HG02938 (cell line): ENCODE results near the gene SMYD2.

Experiments
- ATAC-seq: cut with Tn5 transposase; IDR thresholded peaks from one replicate; pipeline ENCODE4 v1.9.1; 2021; ENCODE audit warnings: mild to moderate bottlenecking, moderate library complexity; ENCODE audit not compliant: unreplicated experiment

Gene SMYD2, protein sequence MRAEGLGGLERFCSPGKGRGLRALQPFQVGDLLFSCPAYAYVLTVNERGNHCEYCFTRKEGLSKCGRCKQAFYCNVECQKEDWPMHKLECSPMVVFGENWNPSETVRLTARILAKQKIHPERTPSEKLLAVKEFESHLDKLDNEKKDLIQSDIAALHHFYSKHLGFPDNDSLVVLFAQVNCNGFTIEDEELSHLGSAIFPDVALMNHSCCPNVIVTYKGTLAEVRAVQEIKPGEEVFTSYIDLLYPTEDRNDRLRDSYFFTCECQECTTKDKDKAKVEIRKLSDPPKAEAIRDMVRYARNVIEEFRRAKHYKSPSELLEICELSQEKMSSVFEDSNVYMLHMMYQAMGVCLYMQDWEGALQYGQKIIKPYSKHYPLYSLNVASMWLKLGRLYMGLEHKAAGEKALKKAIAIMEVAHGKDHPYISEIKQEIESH

DNA sequence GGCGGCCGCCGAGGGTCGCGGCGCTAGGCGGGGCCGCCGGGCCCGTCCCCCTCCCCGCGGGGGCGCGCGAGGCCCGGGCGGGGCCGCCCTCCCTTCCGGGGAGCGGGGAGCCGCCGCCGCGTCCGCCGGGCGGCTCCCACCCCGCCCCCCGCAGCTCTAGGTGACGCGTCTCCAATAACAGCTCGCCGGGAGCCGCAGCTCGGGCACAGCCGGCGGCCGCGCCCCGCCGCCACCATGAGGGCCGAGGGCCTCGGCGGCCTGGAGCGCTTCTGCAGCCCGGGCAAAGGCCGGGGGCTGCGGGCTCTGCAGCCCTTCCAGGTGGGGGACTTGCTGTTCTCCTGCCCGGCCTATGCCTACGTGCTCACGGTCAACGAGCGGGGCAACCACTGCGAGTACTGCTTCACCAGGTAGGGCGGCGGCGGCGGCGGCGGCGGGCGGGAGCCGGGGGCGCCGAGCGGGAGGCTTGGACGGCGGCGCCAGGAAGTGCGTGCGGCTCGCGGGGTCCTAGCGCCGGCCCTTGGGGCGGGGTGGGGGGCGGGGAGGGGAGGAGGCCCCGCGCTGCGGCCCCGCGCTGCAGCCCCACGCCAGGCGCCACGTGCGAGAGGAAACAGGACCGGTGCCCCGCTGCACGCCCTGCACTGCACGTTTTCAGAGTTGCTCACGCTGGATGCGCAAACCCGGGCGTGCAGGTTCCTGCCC lies at the start of gene SMYD2:
SMYD2 (plus strand) TSS at position 139 of the 699 bp plus-strand sequence; CDS start at position 235, 96 bp downstream.
- ATAC-seq: peak; percentile 68

- no peak for ATAC-seq
Observed at GRCh38 chr1:214233856-214234634, 46.9 kb upstream of the SMYD2 start.

DNA sequence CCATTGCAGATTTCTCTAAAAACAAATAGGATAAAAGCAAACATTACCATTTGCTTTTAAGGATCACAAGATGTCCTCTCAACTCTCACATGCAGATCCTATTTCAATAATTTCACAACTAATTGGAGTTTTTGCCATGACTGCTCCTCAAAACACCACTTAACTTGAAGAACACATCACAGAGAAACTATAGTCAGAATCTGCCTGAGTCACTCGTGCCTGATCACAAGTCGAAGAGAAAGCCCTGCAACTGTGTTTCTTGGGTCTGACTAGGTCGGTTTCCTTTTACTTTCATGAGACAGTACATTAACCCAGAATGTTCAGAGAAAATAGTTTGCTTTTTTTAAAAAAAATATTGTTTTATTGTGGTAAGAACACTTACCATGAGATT lies 46.3 kb upstream of the SMYD2 start:
- no peak for ATAC-seq

DNA sequence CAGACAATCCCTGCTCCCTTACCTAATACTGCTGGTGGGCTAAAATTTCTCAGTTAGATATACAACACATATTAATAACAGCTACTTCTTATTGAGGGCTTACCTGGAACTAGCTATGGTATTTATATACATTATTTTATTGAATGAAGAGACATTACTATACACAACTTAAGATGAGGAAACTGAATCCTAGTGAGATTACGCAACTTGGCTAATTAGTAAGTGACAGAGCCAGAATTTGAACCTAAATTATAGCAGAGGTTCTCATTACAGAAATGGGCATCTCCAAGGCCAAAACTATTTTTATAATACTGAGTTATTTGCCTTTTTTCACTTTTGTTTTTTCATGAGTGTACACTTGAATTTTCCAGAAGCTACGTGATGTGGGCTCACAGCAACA lies 44.5 kb upstream of the SMYD2 start:
- ATAC-seq: no peak

DNA sequence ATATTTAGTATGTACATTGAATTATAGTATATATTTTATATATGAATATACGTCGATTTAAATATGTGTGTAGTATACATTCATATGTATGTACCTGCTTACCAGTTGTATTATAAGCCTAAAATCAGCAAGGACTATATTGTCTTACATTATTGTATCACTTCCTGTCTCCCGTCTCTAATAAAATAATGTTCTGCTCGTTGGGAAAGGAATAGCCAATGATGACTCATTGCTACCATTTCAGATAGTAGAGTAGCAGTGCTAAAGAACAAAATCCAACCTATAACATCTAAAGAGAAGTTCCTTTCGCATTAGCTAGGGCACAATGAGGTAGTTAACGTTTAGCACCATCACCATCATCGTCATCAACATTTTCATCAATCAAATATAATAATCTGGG lies 39.9 kb upstream of the SMYD2 start:
- ATAC-seq: no peak

GRCh38 chr1:214244252-214244651 lies 36.7 kb upstream of the SMYD2 start:
- ATAC-seq: no peak

- no peak for ATAC-seq
Observed at GRCh38 chr1:214244841-214245240, 36.1 kb upstream of the SMYD2 start.

- ATAC-seq: no peak
Observed at GRCh38 chr1:214247501-214248041, 33.4 kb upstream of the SMYD2 start.

GRCh38 chr1:214248311-214249085 lies 32.5 kb upstream of the SMYD2 start:
- ATAC-seq: no peak

DNA sequence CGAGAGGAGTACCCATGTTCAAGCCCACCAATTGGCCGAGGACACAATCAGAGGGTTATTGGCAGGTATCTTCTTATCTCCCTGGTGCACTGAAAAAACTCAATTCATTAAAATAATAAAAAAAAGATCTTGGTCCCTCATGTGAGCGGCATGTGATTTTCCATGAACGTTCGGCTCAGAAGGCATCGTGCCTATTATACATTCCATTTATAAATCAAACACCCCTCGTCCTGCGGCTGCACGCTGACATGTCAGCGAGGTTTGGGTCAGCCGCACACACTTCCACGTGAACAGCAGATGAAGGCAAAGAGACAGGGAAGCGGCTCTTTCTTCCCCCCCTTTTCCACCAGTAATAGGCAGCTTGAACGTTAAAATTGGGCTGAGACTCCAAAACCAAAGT lies 31.3 kb upstream of the SMYD2 start:
- no peak for ATAC-seq

GRCh38 chr1:214251354-214251753 lies 29.6 kb upstream of the SMYD2 start:
- no peak for ATAC-seq

GRCh38 chr1:214255509-214255908 lies 25.4 kb upstream of the SMYD2 start:
- ATAC-seq: no peak

- ATAC-seq: no peak
Observed at GRCh38 chr1:214259353-214259977, 21.5 kb upstream of the SMYD2 start.

DNA sequence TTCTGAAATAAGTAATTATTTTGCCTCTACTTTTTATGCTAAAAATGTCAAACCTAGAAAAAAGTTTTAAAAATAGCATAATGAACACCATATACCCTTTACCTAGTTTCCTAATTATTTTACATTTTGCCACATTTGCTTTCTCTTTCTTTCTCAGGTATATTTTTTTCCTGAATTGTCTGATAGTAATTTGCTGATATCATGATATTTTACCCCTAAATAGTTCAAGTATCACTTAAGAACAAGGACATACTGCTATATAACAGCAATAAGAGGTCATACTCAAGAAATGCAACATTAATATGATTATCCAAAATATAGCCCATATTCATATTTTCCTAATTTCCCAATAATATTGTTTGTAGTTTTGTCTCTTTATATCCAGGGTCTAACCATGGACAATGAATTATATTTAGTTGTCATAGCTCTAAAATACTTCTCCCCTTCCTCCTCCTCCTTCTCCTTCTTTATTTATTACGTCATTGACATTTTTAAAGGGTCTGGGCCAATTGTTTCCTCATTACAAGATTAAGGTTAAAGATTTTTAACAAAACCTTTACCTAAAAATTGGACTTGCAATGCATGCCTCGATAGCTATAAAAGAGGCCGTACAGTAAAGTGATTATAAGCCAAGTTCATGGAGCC lies 20.3 kb upstream of the SMYD2 start:
- ATAC-seq: no peak

DNA sequence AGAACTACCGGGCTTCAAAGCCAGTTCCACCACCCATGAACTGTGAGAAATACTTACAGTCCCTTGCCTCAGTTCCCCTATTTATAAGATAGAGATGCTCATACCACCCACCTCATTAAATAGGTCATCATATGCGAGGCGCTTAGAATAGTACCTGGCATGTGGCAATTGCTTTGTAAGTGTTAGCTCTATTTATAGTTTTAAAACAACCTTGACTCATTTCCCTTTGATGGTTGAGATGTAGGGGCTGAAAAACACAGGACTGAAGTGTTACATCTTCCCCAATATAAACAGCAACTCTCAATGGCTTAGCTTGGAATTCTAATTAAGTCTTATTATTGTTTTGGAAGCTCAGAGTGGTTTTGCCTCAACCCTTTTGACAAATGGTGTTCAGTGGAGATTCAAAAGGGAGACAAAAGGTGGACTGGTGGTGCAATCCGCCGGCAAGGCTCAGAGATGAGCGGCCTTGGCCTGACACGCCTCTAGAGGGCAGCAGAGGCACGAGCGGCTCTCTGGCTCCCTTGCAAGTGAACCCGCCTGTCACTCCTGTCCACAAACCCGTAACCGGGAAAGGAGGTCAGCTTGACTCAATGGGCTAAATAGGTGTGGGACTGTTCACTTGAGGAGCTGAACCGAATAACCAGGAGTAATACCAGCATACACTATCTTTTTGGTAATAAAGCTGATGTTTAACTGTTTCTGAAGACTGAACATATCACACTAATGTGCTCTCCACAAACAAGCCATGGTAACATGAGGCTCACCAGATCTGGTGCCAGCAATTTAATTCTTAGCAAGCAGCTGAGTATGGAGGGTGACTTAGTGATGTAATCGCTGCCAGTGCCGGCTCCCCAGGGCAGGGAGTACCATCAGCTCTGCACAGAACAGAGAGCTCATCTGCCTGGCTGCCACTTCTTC lies 19.5 kb upstream of the SMYD2 start:
- ATAC-seq: peak; percentile 90

GRCh38 chr1:214264196-214264595 lies 16.8 kb upstream of the SMYD2 start:
- ATAC-seq: no peak

DNA sequence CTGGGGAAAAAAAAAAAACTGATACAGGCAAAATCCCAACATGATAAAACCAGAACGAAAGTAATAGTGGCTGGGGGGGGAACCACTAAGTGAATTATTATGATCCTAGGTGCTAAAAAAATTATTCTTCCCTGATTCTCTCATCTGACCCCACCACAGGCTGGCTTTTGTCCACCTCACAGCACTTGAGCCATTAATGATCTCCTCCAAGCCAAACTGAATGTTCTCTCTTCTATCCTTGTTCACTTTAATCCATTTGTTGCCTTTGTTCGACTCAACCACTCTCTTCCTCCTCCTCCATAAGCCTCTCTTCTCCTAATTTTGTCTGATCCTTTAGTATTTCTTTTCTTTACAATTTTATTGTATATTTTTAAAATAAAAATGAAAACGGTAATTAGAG lies 16.0 kb upstream of the SMYD2 start:
- ATAC-seq: no peak

- ATAC-seq: no peak
Observed at GRCh38 chr1:214270097-214270650, 10.8 kb upstream of the SMYD2 start.
